Liver (tissue), 9 donors: ENCODE measurements around the gene FABP1. TPM values are rescaled to one million over a fixed set of nuclear protein-coding genes. Genes with fewer than 3 reads are reported as not detected.

ENCODE experiments used
- DNase-seq: peaks from one replicate; pipeline ENCODE4 v3.0.0-alpha.2; 2017; ENCODE audit warnings: low spot score
- H3K27ac ChIP-seq, 2 donors: one replicate each; pipeline ENCODE4 v1.7.0; 2013; ENCODE audit warnings: inconsistent platforms in 2 of 2, low read length in 2 of 2, control low read depth in 1 of 2, low read depth in 1 of 2, mild to moderate bottlenecking in 1 of 2
- H3K27me3 ChIP-seq, 4 donors: one replicate each; pipeline versions ENCODE4 v1.6.1 to v1.7.0; 2013; ENCODE audit warnings: low read length in 3 of 4, inconsistent platforms in 1 of 4, mild to moderate bottlenecking in 1 of 4, moderate library complexity in 1 of 4; ENCODE audit not compliant: control insufficient read depth in 4 of 4, insufficient read depth in 4 of 4
- H3K36me3 ChIP-seq, 4 donors: one replicate each; pipeline versions ENCODE4 v1.6.1 to v1.7.0; 2013; ENCODE audit warnings: low read length in 3 of 4, mild to moderate bottlenecking in 3 of 4, low read depth in 1 of 4, moderate library complexity in 1 of 4; ENCODE audit not compliant: control insufficient read depth in 4 of 4, insufficient read depth in 3 of 4
- H3K4me1 ChIP-seq, 4 donors: one replicate each; pipeline versions ENCODE4 v1.6.1 to v1.7.0; 2013; ENCODE audit warnings: low read length in 3 of 4, mild to moderate bottlenecking in 3 of 4, moderate library complexity in 1 of 4; ENCODE audit not compliant: control insufficient read depth in 4 of 4, insufficient read depth in 4 of 4
- H3K4me3 ChIP-seq, 3 donors: one replicate each; pipeline versions ENCODE4 v1.6.1 to v1.7.0; 2013; ENCODE audit warnings: low read length in 3 of 3, control low read depth in 1 of 3, low read depth in 1 of 3, mild to moderate bottlenecking in 1 of 3
- H3K9ac ChIP-seq, 2 donors: one replicate each; pipeline ENCODE4 v1.7.0; 2013; ENCODE audit warnings: low read length in 2 of 2, mild to moderate bottlenecking in 2 of 2, moderate library complexity in 2 of 2, control low read depth in 1 of 2, low read depth in 1 of 2
- H3K9me3 ChIP-seq, 4 donors: one replicate each; pipeline versions ENCODE4 v1.6.1 to v1.7.0; 2013; ENCODE audit warnings: low read length in 3 of 4; ENCODE audit not compliant: control insufficient read depth in 4 of 4
- EGR1 ChIP-seq, 2 donors: IDR thresholded peaks; 2 replicates each; pipeline ENCODE4 v1.6.1; 2016 to 2018; ENCODE audit warnings: antibody characterized with exemption in 2 of 2, low read depth in 2 of 2
- FOXA1 ChIP-seq: IDR thresholded peaks from 2 replicates; pipeline ENCODE4 v1.6.1; 2016; ENCODE audit warnings: antibody characterized with exemption
- GABPA ChIP-seq, 2 donors: IDR thresholded peaks in 1 of 2; conservative IDR thresholded peaks in 1 of 2; 2 replicates each; pipeline ENCODE4 v1.6.1; 2016; ENCODE audit warnings: antibody characterized with exemption in 2 of 2, mild to moderate bottlenecking in 1 of 2, moderate library complexity in 1 of 2
- HNF4G ChIP-seq: IDR thresholded peaks from 2 replicates; pipeline ENCODE4 v1.6.1; 2016; ENCODE audit warnings: antibody characterized with exemption
- JUND ChIP-seq, 2 donors: IDR thresholded peaks; 2 replicates each; pipeline ENCODE4 v1.6.1; 2016; ENCODE audit warnings: antibody characterized with exemption in 2 of 2
- NR2F2 ChIP-seq: IDR thresholded peaks from 2 replicates; pipeline ENCODE4 v1.6.1; 2016; ENCODE audit warnings: antibody characterized with exemption
- RAD21 ChIP-seq, 2 donors: IDR thresholded peaks; 2 replicates each; pipeline ENCODE4 v1.6.1; 2016; ENCODE audit warnings: antibody characterized with exemption in 2 of 2, mild to moderate bottlenecking in 2 of 2
- RXRA ChIP-seq, 2 donors: IDR thresholded peaks; 2 replicates each; pipeline ENCODE4 v1.6.1; 2017 to 2018; ENCODE audit warnings: antibody characterized with exemption in 2 of 2, mild to moderate bottlenecking in 1 of 2
- SP1 ChIP-seq: IDR thresholded peaks from 2 replicates; pipeline ENCODE4 v1.6.1; 2018; ENCODE audit warnings: antibody characterized with exemption, mild to moderate bottlenecking
- TAF1 ChIP-seq: conservative IDR thresholded peaks from 2 replicates; pipeline ENCODE4 v1.6.1; 2016; ENCODE audit warnings: antibody characterized with exemption, mild to moderate bottlenecking
- YY1 ChIP-seq: IDR thresholded peaks from 2 replicates; pipeline ENCODE4 v1.6.1; 2016; ENCODE audit warnings: antibody characterized with exemption, mild to moderate bottlenecking
- ZBTB33 ChIP-seq: IDR thresholded peaks from 2 replicates; pipeline ENCODE4 v1.6.1; 2016; ENCODE audit warnings: antibody characterized with exemption
- WGBS: extraction: QIAGEN DNeasy Blood & Tissue Kit; methylation state at CpG from one replicate; pipeline ENCODE4 v1.1.7; 2013; 5-methylcytosine and 5-hydroxymethylcytosine counted together
- polyA plus RNA-seq, 2 donors: library from polyadenylated mRNA; stranded (reverse) in 1 of 2; unstranded in 1 of 2; fragments of 200-250 nt in 1 of 2; fragments of >200 nt in 1 of 2; fragmentation: Nextera tagmentation in 1 of 2; extraction: Ambion mirVana in 1 of 2; gene quantifications; one replicate each; pipeline versions ENCODE4 v1.2.1 to v1.2.3, GENCODE V29; 2013 to 2015
- total RNA-seq, 2 donors: library from RNA; depleted of rRNA; stranded (reverse); fragments of >200 nt; gene quantifications; one replicate each; pipeline ENCODE4 v1.2.3, GENCODE V29; 2014
- TF ChIP-seq, protein P1 (sequence below): IDR thresholded peaks from 2 replicates; pipeline ENCODE4 v1.6.1; 2016; ENCODE audit warnings: antibody characterized with exemption
- TF ChIP-seq, protein P2 (sequence below): IDR thresholded peaks from 2 replicates; pipeline ENCODE4 v1.6.1; 2016; ENCODE audit warnings: antibody characterized with exemption
- TF ChIP-seq, protein P3 (sequence below): fragments of 150-350 bp; IDR thresholded peaks from 2 replicates; pipeline ENCODE4 v1.5.1; 2017; ENCODE audit warnings: improper control_type of control experiment, low read depth, low read length; ENCODE audit not compliant: missing input control
- donor health status: healthy.
- donor health status: healthy.
- donor health status: healthy.
- donor health status: healthy.
- donor health status: healthy.

FABP1 gene
- total and polyA plus RNA-seq, 4 donors, result 975 to 7,337 (median 2,306) TPM

DNA sequence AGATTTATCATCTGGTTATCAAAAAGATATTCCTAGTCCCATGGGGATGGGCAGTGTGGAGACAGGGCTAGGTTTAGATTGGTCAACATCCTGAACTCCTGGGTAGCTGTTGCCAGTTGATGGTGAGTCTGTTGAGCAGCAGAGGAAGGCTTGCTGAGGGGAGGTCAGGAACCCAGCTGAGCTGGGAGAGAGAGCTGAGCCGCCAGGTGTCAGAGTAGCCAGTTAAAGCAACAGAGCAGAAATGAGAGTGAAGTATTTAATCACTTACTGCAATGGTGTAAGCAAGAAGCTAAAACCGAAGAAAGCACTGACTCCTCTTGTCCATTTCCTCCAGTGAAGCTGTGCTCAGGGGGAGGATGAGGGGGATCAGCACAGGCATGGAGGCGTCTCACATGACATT lies 30.7 kb downstream of the FABP1 start (continued):
- TF ChIP-seq YY1 (no peak), TAF1 (no peak), RAD21 (IDR thresholded peaks at IDR 0.05) (no peak), RXRA (IDR thresholded peaks at IDR 0.05) (no peak)
- TF ChIP-seq, protein P1, sequence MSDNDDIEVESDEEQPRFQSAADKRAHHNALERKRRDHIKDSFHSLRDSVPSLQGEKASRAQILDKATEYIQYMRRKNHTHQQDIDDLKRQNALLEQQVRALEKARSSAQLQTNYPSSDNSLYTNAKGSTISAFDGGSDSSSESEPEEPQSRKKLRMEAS, result no peak

- Histone ChIP-seq H3K4me3 (no peak overlapping the region), H3K9ac (no peak overlapping the region), H3K27me3 (no peaks in the 10 kb centered on the region), H3K4me1 (peaks cover 0 to 13% (median 12%) of the 10 kb centered on the region in 4 donors), H3K36me3 (no peaks in the 10 kb centered on the region), H3K27ac (no peak overlapping the region), H3K9me3 (no peaks in the 10 kb centered on the region)
- no peak for DNase-seq
- TF ChIP-seq, protein P2, sequence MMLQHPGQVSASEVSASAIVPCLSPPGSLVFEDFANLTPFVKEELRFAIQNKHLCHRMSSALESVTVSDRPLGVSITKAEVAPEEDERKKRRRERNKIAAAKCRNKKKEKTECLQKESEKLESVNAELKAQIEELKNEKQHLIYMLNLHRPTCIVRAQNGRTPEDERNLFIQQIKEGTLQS, result no peak
- no peak for TF ChIP-seq HNF4G
- TF ChIP-seq, protein P3, sequence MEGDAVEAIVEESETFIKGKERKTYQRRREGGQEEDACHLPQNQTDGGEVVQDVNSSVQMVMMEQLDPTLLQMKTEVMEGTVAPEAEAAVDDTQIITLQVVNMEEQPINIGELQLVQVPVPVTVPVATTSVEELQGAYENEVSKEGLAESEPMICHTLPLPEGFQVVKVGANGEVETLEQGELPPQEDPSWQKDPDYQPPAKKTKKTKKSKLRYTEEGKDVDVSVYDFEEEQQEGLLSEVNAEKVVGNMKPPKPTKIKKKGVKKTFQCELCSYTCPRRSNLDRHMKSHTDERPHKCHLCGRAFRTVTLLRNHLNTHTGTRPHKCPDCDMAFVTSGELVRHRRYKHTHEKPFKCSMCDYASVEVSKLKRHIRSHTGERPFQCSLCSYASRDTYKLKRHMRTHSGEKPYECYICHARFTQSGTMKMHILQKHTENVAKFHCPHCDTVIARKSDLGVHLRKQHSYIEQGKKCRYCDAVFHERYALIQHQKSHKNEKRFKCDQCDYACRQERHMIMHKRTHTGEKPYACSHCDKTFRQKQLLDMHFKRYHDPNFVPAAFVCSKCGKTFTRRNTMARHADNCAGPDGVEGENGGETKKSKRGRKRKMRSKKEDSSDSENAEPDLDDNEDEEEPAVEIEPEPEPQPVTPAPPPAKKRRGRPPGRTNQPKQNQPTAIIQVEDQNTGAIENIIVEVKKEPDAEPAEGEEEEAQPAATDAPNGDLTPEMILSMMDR, result no peak
- no peak for TF ChIP-seq EGR1 (IDR thresholded peaks at IDR 0.05; ENCODE audit: low read depth in 2 of 2)
- no peak for TF ChIP-seq JUND (IDR thresholded peaks at IDR 0.05)
- TF ChIP-seq FOXA1, result no peak
- TF ChIP-seq SP1, result no peak
- no peak for TF ChIP-seq ZBTB33
- TF ChIP-seq RAD21 (IDR thresholded peaks at IDR 0.05), result no peak
- no peak for TF ChIP-seq NR2F2
- WGBS, result 85% methylated on average over 5 of the region's 5 CpGs
Measured at GRCh38 chr2:88096708-88097107, 31.2 kb downstream of the FABP1 start.

DNA sequence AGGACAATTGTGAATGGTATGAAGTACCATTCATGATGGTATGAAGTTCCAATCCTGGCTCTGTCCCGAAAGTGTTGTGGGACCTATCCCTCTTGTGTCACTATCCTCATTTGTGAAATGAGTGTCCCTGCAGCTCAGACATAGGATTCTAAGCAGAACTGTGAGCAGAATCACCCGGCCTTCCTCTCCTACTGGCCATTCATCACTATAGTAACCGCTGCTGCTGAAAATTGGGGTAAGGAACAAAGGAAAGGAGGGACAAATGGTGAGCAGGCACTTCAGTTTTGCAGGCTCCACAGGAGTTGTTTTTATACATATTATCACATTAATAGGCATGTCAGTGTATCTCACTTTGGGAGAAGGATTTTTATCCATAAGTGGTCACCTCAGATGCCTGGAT lies 32.8 kb downstream of the FABP1 start:
- H3K27ac ChIP-seq, result no peak overlapping the region
- TF ChIP-seq GABPA (IDR thresholded peaks at IDR 0.05 in 1 of 2, conservative IDR thresholded peaks at IDR 0.05 in 1 of 2), result no peak
- TF ChIP-seq, protein P1, result no peak
- no peak for TF ChIP-seq NR2F2
- TF ChIP-seq, protein P2, result no peak
- peaks cover 0 to 2% (median 1%) of the 10 kb centered on the region in 4 donors for H3K4me1 ChIP-seq
- no peaks in the 10 kb centered on the region for H3K27me3 ChIP-seq
- no peak for DNase-seq
- no peaks in the 10 kb centered on the region for H3K9me3 ChIP-seq
- H3K36me3 ChIP-seq, result no peaks in the 10 kb centered on the region
- WGBS, result 92% methylated on average over 3 of the region's 3 CpGs
- no peak overlapping the region for H3K4me3 ChIP-seq
- no peak overlapping the region for H3K9ac ChIP-seq
